Measurements from ENCODE around the gene CDK11B.

CDK11B gene

GRCh38 chr1:1629430-1630190 lies 29.2 kb downstream of the CDK11B start:
- POLR2A ChIA-PET = no interaction called here
- CTCF ChIA-PET = no interaction called here
- TF ChIP-seq BHLHE40 (IDR thresholded peaks at IDR 0.05; ENCODE audit: borderline replicate concordance) (no peak), LEF1 (IDR thresholded peaks at IDR 0.05; ENCODE audit: borderline replicate concordance) (no peak), L3MBTL2 (conservative IDR thresholded peaks at IDR 0.05) (no peak), NFRKB (IDR thresholded peaks at IDR 0.05) (no peak), TARDBP (IDR thresholded peaks at IDR 0.05) (no peak), FOXM1 (IDR thresholded peaks at IDR 0.05; ENCODE audit: borderline replicate concordance) (no peak), ELF4 (IDR thresholded peaks at IDR 0.05) (no peak), PKNOX1 (IDR thresholded peaks at IDR 0.05) (no peak), ZNF384 (IDR thresholded peaks at IDR 0.05) (no peak), SUZ12 (IDR thresholded peaks at IDR 0.05) (no peak), ARNT (IDR thresholded peaks at IDR 0.05) (no peak), FOXA1 (IDR thresholded peaks at IDR 0.05) (no peak), FOXK2 (IDR thresholded peaks at IDR 0.05) (no peak), CTBP1 (IDR thresholded peaks at IDR 0.05; ENCODE audit: borderline replicate concordance) (no peak)

GRCh38 chr1:1628754-1629429 lies 29.9 kb downstream of the CDK11B start:
- POLR2A ChIA-PET = interaction anchor here (0.7 kb wide), 1 partner anchor 13 kb away, joined by 3 read pairs; no protein-coding TSS in a partner anchor
- TF ChIP-seq ARNT (IDR thresholded peaks at IDR 0.05) (no peak), HDGF (IDR thresholded peaks at IDR 0.05; ENCODE audit: borderline replicate concordance) (no peak), BHLHE40 (IDR thresholded peaks at IDR 0.05; ENCODE audit: borderline replicate concordance) (no peak), TARDBP (IDR thresholded peaks at IDR 0.05) (no peak), FOXK2 (IDR thresholded peaks at IDR 0.05) (no peak), SUZ12 (IDR thresholded peaks at IDR 0.05) (no peak), SP1 (IDR thresholded peaks at IDR 0.05) (no peak), ELF4 (IDR thresholded peaks at IDR 0.05) (no peak), CTBP1 (IDR thresholded peaks at IDR 0.05; ENCODE audit: borderline replicate concordance) (no peak), LEF1 (IDR thresholded peaks at IDR 0.05; ENCODE audit: borderline replicate concordance) (no peak), PKNOX1 (IDR thresholded peaks at IDR 0.05) (no peak), FOXA1 (IDR thresholded peaks at IDR 0.05) (no peak), FOXM1 (IDR thresholded peaks at IDR 0.05; ENCODE audit: borderline replicate concordance) (no peak), NFRKB (IDR thresholded peaks at IDR 0.05) (no peak)
- DNase-seq (ENCODE audit: extremely low spot score) = no peak
- CTCF ChIA-PET = no interaction called here

More at GRCh38 chr1:1629430-1630190, 29.2 kb downstream of the CDK11B start:
- no peak for DNase-seq (ENCODE audit: extremely low spot score)

- ChIA-PET CTCF (no interaction called here), POLR2A (interaction anchor here (0.7 kb wide), 1 partner anchor 12 kb away, joined by 3 read pairs; no protein-coding TSS in a partner anchor)
- TF ChIP-seq L3MBTL2 (conservative IDR thresholded peaks at IDR 0.05) = no peak
- no peak for TF ChIP-seq CTBP1 (IDR thresholded peaks at IDR 0.05; ENCODE audit: borderline replicate concordance)
- TF ChIP-seq BHLHE40 (IDR thresholded peaks at IDR 0.05; ENCODE audit: borderline replicate concordance) = no peak
- no peak for TF ChIP-seq PKNOX1 (IDR thresholded peaks at IDR 0.05)
- no peak for TF ChIP-seq FOXA1 (IDR thresholded peaks at IDR 0.05)
- no peak for TF ChIP-seq ELF4 (IDR thresholded peaks at IDR 0.05)
- no peak for TF ChIP-seq ZNF384 (IDR thresholded peaks at IDR 0.05)
- no peak for TF ChIP-seq HDGF (IDR thresholded peaks at IDR 0.05; ENCODE audit: borderline replicate concordance)
- no peak for TF ChIP-seq TARDBP (IDR thresholded peaks at IDR 0.05)
- TF ChIP-seq NFRKB (IDR thresholded peaks at IDR 0.05) = no peak
- no peak for TF ChIP-seq SP1 (IDR thresholded peaks at IDR 0.05)
- no peak for TF ChIP-seq SUZ12 (IDR thresholded peaks at IDR 0.05)
- no peak for DNase-seq (ENCODE audit: extremely low spot score)
Observed at GRCh38 chr1:1627829-1628753, 30.7 kb downstream of the CDK11B start.

- CTCF ChIA-PET = no interaction called here
- DNase-seq (ENCODE audit: extremely low spot score) = no peak
Observed at GRCh38 chr1:1627261-1627828, 31.5 kb downstream of the CDK11B start.

More at GRCh38 chr1:1627261-1627828, 31.5 kb downstream of the CDK11B start:
- POLR2A ChIA-PET = interaction anchor here (2.5 kb wide), 1 partner anchor 12 kb away, joined by 7 read pairs; the partner anchor contains the start of gene MIB2
- no peak for TF ChIP-seq FOXA1 (IDR thresholded peaks at IDR 0.05)
- no peak for TF ChIP-seq BHLHE40 (IDR thresholded peaks at IDR 0.05; ENCODE audit: borderline replicate concordance)
- TF ChIP-seq LEF1 (IDR thresholded peaks at IDR 0.05; ENCODE audit: borderline replicate concordance) = no peak
- no peak for TF ChIP-seq SP1 (IDR thresholded peaks at IDR 0.05)
- no peak for TF ChIP-seq CTBP1 (IDR thresholded peaks at IDR 0.05; ENCODE audit: borderline replicate concordance)
- TF ChIP-seq NFRKB (IDR thresholded peaks at IDR 0.05) = no peak
- no peak for TF ChIP-seq FOXM1 (IDR thresholded peaks at IDR 0.05; ENCODE audit: borderline replicate concordance)
- no peak for TF ChIP-seq ZNF384 (IDR thresholded peaks at IDR 0.05)
- no peak for TF ChIP-seq PKNOX1 (IDR thresholded peaks at IDR 0.05)
- no peak for TF ChIP-seq SUZ12 (IDR thresholded peaks at IDR 0.05)
